K562 (cell line): ENCODE measurements around the gene SFTPA2. TPM values are rescaled to one million over a fixed set of nuclear protein-coding genes. Genes with fewer than 3 reads are reported as not detected.

Source experiments
- ATAC-seq: fragments of 200-7000 bp; cut with Tn5 transposase; 3 replicates; pipeline ENCODE4 v1.9.1; 2020; ENCODE audit warnings: moderate library complexity
- Bru-seq: library from RNA; stranded (reverse); fragments of 400-500 nt; gene quantifications from one replicate; lab custom pipeline; 2021; lab: Mats Ljungman, UMichigan
- BruChase-seq, 2 experiments: library from RNA; stranded (reverse); fragments of 400-500 nt; gene quantifications; one replicate each; lab custom pipeline; 2021; lab: Mats Ljungman, UMichigan
- BruUV-seq: library from RNA; stranded (reverse); fragments of 400-500 nt; replicated peaks from 2 replicates; lab custom pipeline; 2021; lab: Mats Ljungman, UMichigan
- CTCF ChIA-PET: fragments of 300-600 bp; formaldehyde crosslinking; extraction: SDS; loops from one replicate; lab custom pipeline; 2021; ENCODE audit warnings: low intra/inter-chr PET ratio; lab: Yijun Ruan, JAX
- POLR2A ChIA-PET: fragments of 300-600, 350-650 bp; sonication (Branson Sonifier 250); formaldehyde crosslinking; extraction: SDS; loops from one replicate; lab custom pipeline; 2021; ENCODE audit warnings: antibody characterized with exemption, inconsistent platforms; lab: Yijun Ruan, JAX
- DNase-seq, 4 experiments: peaks; one replicate each; pipeline versions ENCODE4 v3.0.0 to v3.0.0-alpha.2; 2011 to 2018; ENCODE audit warnings: low spot score in 3 of 4, mixed read lengths in 3 of 4; ENCODE audit errors: extremely low read depth in 1 of 4
- FAIRE-seq: peaks from 2 replicates; lab custom pipeline; 2011; peaks lifted over from hg19 to GRCh38; lab: Jason Lieb, UNC
- H2AFZ ChIP-seq: 2 replicates; pipeline ENCODE4 v1.6.0; 2011; ENCODE audit warnings: low read depth, low read length, control low read depth, inconsistent platforms
- H3K27ac ChIP-seq: fragments of 200-600 bp; 3 replicates; pipeline ENCODE4 v1.8.0; 2011; ENCODE audit warnings: low read depth, mild to moderate bottlenecking, control low read depth, inconsistent platforms, low read length, moderate library complexity, mixed read lengths; ENCODE audit errors: extremely low read depth
- H3K27me3 ChIP-seq, 2 experiments: fragments of 300-600 bp in 1 of 2; 2 replicates in 1 of 2; 3 replicates in 1 of 2; pipeline versions ENCODE4 v1.6.0 to v1.8.0; 2011; ENCODE audit warnings: inconsistent platforms in 2 of 2, low read length in 2 of 2, mild to moderate bottlenecking in 1 of 2, mixed read lengths in 1 of 2, moderate library complexity in 1 of 2; ENCODE audit not compliant: control insufficient read depth in 2 of 2, insufficient read depth in 2 of 2
- H3K36me3 ChIP-seq: fragments of 300-600 bp; 3 replicates; pipeline ENCODE4 v1.8.0; 2011; ENCODE audit warnings: mild to moderate bottlenecking, low read length, inconsistent platforms; ENCODE audit not compliant: control insufficient read depth, insufficient read depth
- H3K4me1 ChIP-seq, 2 experiments: fragments of 200-600 bp in 1 of 2; replicated peaks in 1 of 2; 2 replicates in 1 of 2; 3 replicates in 1 of 2; pipeline versions ENCODE4 v1.5.1 to v1.8.0; 2011; ENCODE audit warnings: inconsistent platforms in 2 of 2, low read length in 2 of 2, mild to moderate bottlenecking in 1 of 2, mixed read lengths in 1 of 2, moderate library complexity in 1 of 2; ENCODE audit not compliant: control insufficient read depth in 2 of 2, insufficient read depth in 2 of 2
- H3K4me2 ChIP-seq: 2 replicates; pipeline ENCODE4 v1.6.1; 2011; ENCODE audit warnings: low read length, control low read depth, inconsistent platforms, mixed read lengths; ENCODE audit not compliant: insufficient read depth
- H3K4me3 ChIP-seq: fragments of 200-600 bp; sonication (generic), shearing (Covaris generic); 2 replicates; pipeline ENCODE4 v1.5.1; 2016; ENCODE audit warnings: control low read depth, inconsistent platforms
- H3K79me2 ChIP-seq: fragments of 200-600 bp; 3 replicates; pipeline ENCODE4 v1.8.0; 2011; ENCODE audit warnings: low read length, inconsistent platforms; ENCODE audit not compliant: control insufficient read depth, insufficient read depth
- H3K9ac ChIP-seq, 2 experiments: 2 replicates each; pipeline versions ENCODE4 v1.6.0 to v1.6.1; 2011; ENCODE audit warnings: low read depth in 2 of 2, low read length in 2 of 2, control low read depth in 1 of 2, inconsistent platforms in 1 of 2, mild to moderate bottlenecking in 1 of 2, mixed read lengths in 1 of 2; ENCODE audit not compliant: insufficient read depth in 1 of 2
- H3K9me1 ChIP-seq: one replicate; pipeline ENCODE4 v1.6.0; 2011; ENCODE audit warnings: inconsistent platforms, mild to moderate bottlenecking, low read length, moderate library complexity; ENCODE audit not compliant: control insufficient read depth, insufficient read depth
- H3K9me3 ChIP-seq: replicated peaks from 2 replicates; pipeline ENCODE4 v1.5.1; 2011; ENCODE audit warnings: low read depth, low read length, inconsistent platforms; ENCODE audit not compliant: control insufficient read depth, insufficient read depth
- H4K20me1 ChIP-seq: replicated peaks from 2 replicates; pipeline ENCODE4 v1.6.1; 2011; ENCODE audit warnings: low read length, inconsistent platforms, mixed read lengths; ENCODE audit not compliant: control insufficient read depth, insufficient read depth
- PHB ChIP-seq: fragments of 250-450 bp; sonication (Bioruptor Pico); IDR thresholded peaks from 2 replicates; pipeline ENCODE4 v1.5.0; 2021
- WGBS: fragments of 100-300 bp; shearing (Covaris generic); methylation state at CpG from one replicate; pipeline ENCODE4 v1.1.6; 2016; ENCODE audit warnings: low coverage, mixed read lengths; ENCODE audit not compliant: insufficient coverage; ENCODE audit errors: missing lambda C conversion rate; 5-methylcytosine and 5-hydroxymethylcytosine counted together
- in situ Hi-C: fragments of 300-500 bp; cut with MboI; formaldehyde crosslinking; loops from 4 replicates; pipeline ENCODE4 v1.15.0; 2018; ENCODE audit warnings: inconsistent platforms, mixed read lengths
- intact Hi-C: fragments of 100-400 bp; cut with micrococcal nuclease; formaldehyde crosslinking; loops from 2 replicates; pipeline ENCODE4 v1.14.2; 2022
- long read RNA-seq, 3 experiments: library from polyadenylated mRNA in 2 of 3; library from RNA in 1 of 3; unstranded in 2 of 3; stranded (forward) in 1 of 3; transcript quantifications; one replicate each; pipeline ENCODE4 v2.0.0, GENCODE V29; 2019 to 2022
- polyA minus RNA-seq, 3 experiments: library from RNA; depleted of rRNA, polyadenylated mRNA; stranded (reverse); fragments of >200 nt; gene quantifications; 2 replicates each; pipeline ENCODE4 v1.2.3, GENCODE V29; 2011
- polyA plus RNA-seq, 8 experiments: library from polyadenylated mRNA; depleted of rRNA in 4 of 8; stranded (reverse) in 5 of 8; unstranded in 3 of 8; fragments of >200 nt; fragmentation: Nextera tagmentation in 2 of 8; fragmentation: Illumina TruSeq in 1 of 8; extraction: Ambion mirVana in 2 of 8; extraction: Trizol in 1 of 8; gene quantifications; 2 replicates each; pipeline versions ENCODE4 v1.2.1 to v1.2.3, GENCODE V29; 2011 to 2014; ENCODE audit warnings: inconsistent platforms in 1 of 8, missing spikeins in 1 of 8
- total RNA-seq, 7 experiments: library from RNA; depleted of rRNA in 6 of 7; stranded (reverse); fragments of >200 nt in 6 of 7; fragmentation: Illumina TruSeq in 2 of 7; extraction: Trizol in 2 of 7; gene quantifications; 2 replicates each; pipeline versions ENCODE4 v1.2.1 to v1.2.3, GENCODE V29; 2011 to 2021; ENCODE audit warnings: low replicate concordance in 1 of 7

The SFTPA2 gene
- not detected in 2 replicates for total RNA-seq (2011; cell fraction: chromatin; rRNA removed; ENCODE audit: low replicate concordance)
- total RNA-seq (2011; cell fraction: nucleolus; rRNA removed): not detected in 2 replicates
- total RNA-seq (2011; cell fraction: nucleoplasm; rRNA removed): not detected in 2 replicates
- total RNA-seq (2014; rRNA removed) (not detected in 2 replicates), total RNA-seq (2014; rRNA removed; fragmentation: Illumina TruSeq; extraction: Trizol) (not detected in 2 replicates), total RNA-seq (2015; rRNA removed; fragmentation: Illumina TruSeq; extraction: Trizol) (not detected in 2 replicates), total RNA-seq (2021) (4.1 and 5.3 TPM in 2 replicates), polyA plus RNA-seq (2011; rRNA removed) (not detected in 2 replicates), polyA plus RNA-seq (2014; fragmentation: Illumina TruSeq; extraction: Trizol) (not detected in 2 replicates), polyA plus RNA-seq (2014; fragmentation: Nextera tagmentation; extraction: Ambion mirVana) (not detected), polyA plus RNA-seq (2014; rRNA removed) (not detected in 2 replicates), polyA minus RNA-seq (2011; rRNA and poly(A)+ RNA removed) (not detected in 2 replicates), Bru-seq, nascent RNA (not detected), BruChase-seq, experiment 1, labeled RNA remaining after a 2-hour chase (not detected), BruChase-seq, experiment 2, labeled RNA remaining after a 6-hour chase (not detected)
- polyA plus RNA-seq (2011; cell fraction: cytosol; rRNA removed): not detected in 2 replicates
- polyA plus RNA-seq (2011; cell fraction: nucleus; rRNA removed): not detected in 2 replicates
- polyA plus RNA-seq (2012): not detected in 2 replicates
- polyA minus RNA-seq (2011; cell fraction: cytosol; rRNA and poly(A)+ RNA removed): not detected in 2 replicates
- not detected in 2 replicates for polyA minus RNA-seq (2011; cell fraction: nucleus; rRNA and poly(A)+ RNA removed)
- long read RNA-seq, experiment 1: 0 reads
- long read RNA-seq, experiment 2: 0 reads
- long read RNA-seq, experiment 3: 0 reads

DNA sequence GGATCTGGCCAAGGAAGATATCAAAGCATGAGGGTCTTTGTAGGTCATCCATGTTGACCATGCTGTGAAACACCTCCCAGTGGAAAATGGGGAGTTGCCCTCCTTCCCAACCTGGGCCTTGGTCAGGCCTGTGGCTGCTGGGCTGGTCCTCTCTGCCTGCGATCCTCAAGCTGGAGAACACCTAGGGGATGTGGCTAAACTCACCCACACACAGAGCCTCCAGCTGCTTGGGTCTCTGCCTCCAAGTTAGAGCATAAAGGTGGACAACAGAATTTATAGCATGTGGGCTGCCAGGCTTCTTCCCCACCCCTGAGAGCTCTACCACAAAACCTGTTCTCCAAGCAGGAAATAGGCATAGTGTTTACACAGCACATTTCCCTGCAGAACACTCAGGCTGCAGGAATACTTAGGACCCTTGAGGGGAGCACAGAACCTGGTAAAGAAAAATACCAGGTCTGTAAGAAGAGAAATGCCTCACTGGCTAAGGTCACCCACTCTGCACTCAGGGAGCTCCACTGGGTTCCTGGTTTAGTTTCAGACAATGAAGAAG is at the start of gene SFTPA2:
Gene SFTPA2, minus strand, starts transcription at position 248 of the 550 bp plus-strand sequence. CDS start 924 bp downstream, outside the sequence.
- H3K4me1 ChIP-seq: peaks cover 0 to 5% of the 10 kb centered on the region in 2 experiments; a peak in 1 of 5 replicates
- peaks cover 4 to 38% of the 10 kb centered on the region in 2 experiments; a peak in 3 of 5 replicates for H3K27me3 ChIP-seq
- no peaks in the 10 kb centered on the region for H3K79me2 ChIP-seq
- ATAC-seq (no peak), DNase-seq (no peak), FAIRE-seq (no peak)
- H3K4me2 ChIP-seq: no peak within 1 kb of the TSS
- POLR2A ChIA-PET: no interaction called here
- TF ChIP-seq PHB (CRISPR knock-in tag): no peak
- no peak within 1 kb of the TSS for H3K27ac ChIP-seq
- intact Hi-C loops (loop anchor here (5.0 kb wide), 1 partner anchor 487 kb away; no protein-coding TSS in a partner anchor), in situ Hi-C loops (loop anchor here (10.0 kb wide), 1 partner anchor 375 kb away; no protein-coding TSS in a partner anchor)
- no peak within 1 kb of the TSS for H2AFZ ChIP-seq
- CTCF ChIA-PET: no interaction called here
- no peaks in the 10 kb centered on the region for H3K36me3 ChIP-seq
- WGBS: 0% methylated on average over 1 of the region's 1 CpG
- BruUV-seq: no TSS peak
- no peak within 1 kb of the TSS for H3K9ac ChIP-seq
- no peaks in the 10 kb centered on the region for H3K9me3 ChIP-seq
- H3K4me3 ChIP-seq: no peak within 1 kb of the TSS
- H4K20me1 ChIP-seq: peaks cover 4% of the 10 kb centered on the region; the same call in 1 of the 2 replicates
- H3K9me1 ChIP-seq: no peaks in the 10 kb centered on the region
